ENCODE results near the gene RANBP17. TPM values are rescaled to one million over a fixed set of nuclear protein-coding genes. Genes with fewer than 3 reads are reported as not detected.

Gene RANBP17
- total RNA-seq, 1 experiment from 2014 or later = 19.0 TPM

GRCh38 chr5:171127314-171127713 is 265.5 kb downstream of the RANBP17 start:
- intact Hi-C loops (cut with micrococcal nuclease) = no loop called here
- no TSS peak for BruUV-seq (replicated peaks)
- H3K4me3 Mint-ChIP-seq (ENCODE audit: unreplicated experiment) = no peak overlapping the region

GRCh38 chr5:171128136-171128535 is 266.3 kb downstream of the RANBP17 start:
- POLR2A ChIA-PET = interaction anchor here (0.7 kb wide), 1 partner anchor 184 kb away, joined by 3 read pairs; no protein-coding TSS in a partner anchor

More at GRCh38 chr5:171127314-171127713, 265.5 kb downstream of the RANBP17 start:
- peaks cover 1% of the 10 kb centered on the region for H3K4me1 Mint-ChIP-seq (ENCODE audit: insufficient read depth, unreplicated experiment)
- H3K9me3 Mint-ChIP-seq (ENCODE audit: unreplicated experiment) = no peaks in the 10 kb centered on the region
- DNase-seq (ENCODE audit: unreplicated experiment) = no peak
- POLR2A ChIA-PET = interaction anchor here (0.7 kb wide), 1 partner anchor 9 kb away, joined by 3 read pairs; no protein-coding TSS in a partner anchor
- H3K27ac Mint-ChIP-seq (ENCODE audit: low read depth, unreplicated experiment) = no peak overlapping the region
- no peak for TF ChIP-seq CTCF (IDR thresholded peaks at IDR 0.05; ENCODE audit: unreplicated experiment)
- CTCF ChIA-PET = interaction anchor here (0.9 kb wide), 1 partner anchor 26 kb away, joined by 4 read pairs; no protein-coding TSS in a partner anchor
- H3K36me3 Mint-ChIP-seq (ENCODE audit: insufficient read depth, unreplicated experiment) = no peaks in the 10 kb centered on the region
- H3K27me3 Mint-ChIP-seq (ENCODE audit: insufficient read depth, unreplicated experiment) = no peaks in the 10 kb centered on the region

GRCh38 chr5:171129308-171129707 is 267.5 kb downstream of the RANBP17 start:
- H3K4me3 Mint-ChIP-seq (ENCODE audit: unreplicated experiment) = no peak overlapping the region
- no peaks in the 10 kb centered on the region for H3K27me3 Mint-ChIP-seq (ENCODE audit: insufficient read depth, unreplicated experiment)
- no peaks in the 10 kb centered on the region for H3K36me3 Mint-ChIP-seq (ENCODE audit: insufficient read depth, unreplicated experiment)
- ChIA-PET CTCF (interaction anchor here (0.6 to 0.8 kb wide), 3 partner anchors 79 to 279 kb away, joined by 3 to 6 read pairs (median 3); no protein-coding TSS in a partner anchor), POLR2A (no interaction called here)
- no peak for TF ChIP-seq CTCF (IDR thresholded peaks at IDR 0.05; ENCODE audit: unreplicated experiment)
- H3K9me3 Mint-ChIP-seq (ENCODE audit: unreplicated experiment) = no peaks in the 10 kb centered on the region
- H3K27ac Mint-ChIP-seq (ENCODE audit: low read depth, unreplicated experiment) = no peak overlapping the region
- no peak for DNase-seq (ENCODE audit: unreplicated experiment)
- BruUV-seq (replicated peaks) = no TSS peak
- no peaks in the 10 kb centered on the region for H3K4me1 Mint-ChIP-seq (ENCODE audit: insufficient read depth, unreplicated experiment)
- intact Hi-C loops (cut with micrococcal nuclease) = no loop called here

More at GRCh38 chr5:171128136-171128535, 266.3 kb downstream of the RANBP17 start:
- intact Hi-C loops (cut with micrococcal nuclease) = no loop called here
- TF ChIP-seq CTCF (IDR thresholded peaks at IDR 0.05; ENCODE audit: unreplicated experiment) = no peak
- no TSS peak for BruUV-seq (replicated peaks)
- no peak for DNase-seq (ENCODE audit: unreplicated experiment)
- H3K4me3 Mint-ChIP-seq (ENCODE audit: unreplicated experiment) = no peak overlapping the region
- H3K27ac Mint-ChIP-seq (ENCODE audit: low read depth, unreplicated experiment) = no peak overlapping the region
- CTCF ChIA-PET = no interaction called here
- H3K9me3 Mint-ChIP-seq (ENCODE audit: unreplicated experiment) = no peaks in the 10 kb centered on the region
- no peaks in the 10 kb centered on the region for H3K36me3 Mint-ChIP-seq (ENCODE audit: insufficient read depth, unreplicated experiment)
- no peaks in the 10 kb centered on the region for H3K4me1 Mint-ChIP-seq (ENCODE audit: insufficient read depth, unreplicated experiment)
- no peaks in the 10 kb centered on the region for H3K27me3 Mint-ChIP-seq (ENCODE audit: insufficient read depth, unreplicated experiment)

- intact Hi-C loops (cut with micrococcal nuclease) = no loop called here
- no peak overlapping the region for H3K27ac Mint-ChIP-seq (ENCODE audit: low read depth, unreplicated experiment)
- ChIA-PET CTCF (interaction anchor here (0.6 to 1.0 kb wide), 3 partner anchors 77 to 341 kb away, joined by 3 to 4 read pairs (median 3); no protein-coding TSS in a partner anchor), POLR2A (interaction anchor here (1.5 kb wide), 1 partner anchor 26 kb away, joined by 3 read pairs; no protein-coding TSS in a partner anchor)
- H3K36me3 Mint-ChIP-seq (ENCODE audit: insufficient read depth, unreplicated experiment) = no peaks in the 10 kb centered on the region
- TF ChIP-seq CTCF (IDR thresholded peaks at IDR 0.05; ENCODE audit: unreplicated experiment) = no peak
- H3K4me1 Mint-ChIP-seq (ENCODE audit: insufficient read depth, unreplicated experiment) = no peaks in the 10 kb centered on the region
- no peaks in the 10 kb centered on the region for H3K27me3 Mint-ChIP-seq (ENCODE audit: insufficient read depth, unreplicated experiment)
- no peaks in the 10 kb centered on the region for H3K9me3 Mint-ChIP-seq (ENCODE audit: unreplicated experiment)
- no TSS peak for BruUV-seq (replicated peaks)
- no peak for DNase-seq (ENCODE audit: unreplicated experiment)
- H3K4me3 Mint-ChIP-seq (ENCODE audit: unreplicated experiment) = no peak overlapping the region
These were observed 269.7 kb downstream of the RANBP17 start for GRCh38 chr5:171131497-171131896.
